SIG-M5 (cell line): ENCODE data around the gene PPDPF.

Experiments
- DNase-seq: peaks from one replicate; lab custom pipeline; 2025; lab: John Stamatoyannopoulos, UW

The PPDPF gene

DNA sequence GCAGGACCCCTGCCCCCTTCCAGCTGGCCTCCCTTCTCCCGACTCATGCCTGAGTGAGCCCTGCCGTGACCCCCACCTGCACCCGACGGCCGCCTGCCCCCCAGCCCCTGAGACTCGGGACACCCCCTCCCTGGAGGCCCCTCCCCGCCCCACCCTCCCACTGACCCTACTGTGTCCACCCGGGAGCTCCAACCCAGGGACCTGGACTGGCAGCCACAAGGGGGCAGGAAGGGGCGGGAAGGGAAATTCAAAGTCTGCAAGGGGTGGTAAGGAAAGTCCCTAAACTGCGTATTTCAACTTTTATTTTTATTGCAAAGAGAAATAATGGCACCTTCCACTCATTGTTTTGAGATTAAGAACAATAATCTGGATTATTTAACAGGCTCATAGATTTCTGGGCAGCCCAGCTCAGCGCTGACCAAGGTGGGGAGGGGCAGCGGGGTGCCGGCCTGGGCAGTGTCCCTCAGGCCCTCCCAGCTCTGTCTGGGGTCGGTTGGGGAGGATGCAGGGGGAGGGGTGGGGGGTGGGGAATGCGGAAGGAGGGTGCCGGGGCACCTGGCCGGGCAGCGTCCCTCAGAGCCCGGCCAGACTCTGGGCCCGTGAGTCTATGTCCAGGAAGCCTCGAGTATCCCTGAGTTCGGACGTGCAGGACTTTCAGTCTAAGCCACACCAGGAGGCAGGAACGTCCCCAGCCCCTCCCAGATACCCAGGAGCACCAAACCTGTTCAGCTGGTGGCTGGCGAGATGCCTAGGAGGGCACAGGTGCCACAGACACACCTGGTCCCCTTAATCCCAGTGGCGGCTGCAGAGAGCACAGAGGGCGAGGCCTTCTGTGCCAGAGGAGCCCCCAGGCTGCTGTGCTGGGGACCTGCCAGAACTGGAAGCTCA, 17.9 kb downstream of the PPDPF start:
- no peak for DNase-seq

DNA sequence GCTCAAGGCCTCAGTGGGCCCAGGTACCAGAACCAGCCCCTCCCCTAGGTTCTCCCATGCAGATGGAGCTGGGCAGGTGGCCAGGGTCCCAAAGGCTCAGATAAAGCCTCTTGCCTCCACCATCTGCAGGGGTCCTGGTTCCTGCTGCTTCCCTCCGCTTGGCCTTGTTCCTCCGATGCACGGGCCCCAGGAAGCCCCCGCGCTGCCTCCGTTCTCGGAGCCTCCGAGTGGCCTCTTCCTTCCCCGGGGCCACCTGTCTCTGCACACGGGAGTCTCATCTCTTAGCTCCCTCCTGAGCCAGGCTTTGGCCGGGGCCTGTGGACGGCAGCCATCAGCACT, 18.5 kb downstream of the PPDPF start:
- DNase-seq, result no peak

GRCh38 chr20:63539441-63540370, 19.1 kb downstream of the PPDPF start:
- no peak for DNase-seq

DNA sequence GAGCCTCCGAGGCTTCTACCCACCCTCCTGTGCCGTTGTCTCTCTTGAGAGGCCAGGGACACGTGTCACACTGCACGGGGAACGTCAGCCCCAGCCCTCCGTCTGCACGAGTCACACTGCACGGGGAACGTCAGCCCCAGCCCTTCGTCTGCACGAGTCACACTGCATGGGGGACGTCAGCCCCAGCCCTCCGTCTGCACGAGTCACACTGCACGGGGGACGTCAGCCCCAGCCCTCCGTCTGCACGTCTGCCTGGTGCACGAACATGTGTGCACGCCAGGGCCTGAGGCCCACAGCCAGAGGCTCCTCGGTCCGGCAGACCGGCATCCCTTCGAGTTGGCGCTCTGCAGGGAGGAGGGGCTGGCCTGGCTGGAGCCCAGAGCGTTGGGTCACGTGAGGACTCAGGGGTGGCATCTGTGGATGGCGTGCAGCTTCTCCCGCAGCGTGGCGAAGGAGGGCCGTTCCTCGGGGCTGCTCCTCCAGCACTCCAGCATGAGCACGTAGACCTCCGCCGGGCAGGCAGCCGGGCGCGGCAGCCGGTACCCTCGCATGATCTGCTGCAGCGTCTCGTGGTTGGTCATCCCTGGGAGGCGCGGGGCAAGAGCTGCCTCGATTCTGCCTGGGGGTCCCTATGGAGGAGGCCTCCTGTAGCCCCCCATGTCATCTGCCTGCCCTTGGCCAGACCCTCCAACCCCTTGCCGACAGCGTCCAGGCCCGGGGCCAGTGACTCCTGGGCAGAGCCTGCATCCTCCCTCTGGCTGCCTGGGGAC, 20.0 kb downstream of the PPDPF start:
- DNase-seq, result no peak

DNA sequence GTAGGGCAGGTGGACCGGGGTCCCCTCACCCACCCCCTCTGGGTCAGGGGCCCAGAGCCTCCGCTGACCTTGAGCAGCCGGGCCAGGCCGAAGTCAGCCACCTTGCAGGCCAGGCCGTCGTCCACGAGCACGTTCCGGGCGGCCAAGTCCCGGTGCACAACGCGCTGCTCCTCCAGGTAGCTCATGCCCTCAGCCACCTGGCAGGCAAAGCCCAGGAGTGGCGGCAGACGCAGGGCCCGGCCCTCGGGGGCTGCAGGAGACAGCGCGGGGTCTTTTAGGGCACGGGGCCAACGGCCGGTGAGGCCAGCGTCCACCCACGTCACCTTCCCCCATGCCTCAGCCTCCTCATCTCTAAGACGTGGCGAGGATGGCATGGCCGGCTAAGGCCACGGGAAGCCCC, 20.8 kb downstream of the PPDPF start:
- DNase-seq, result no peak

DNA sequence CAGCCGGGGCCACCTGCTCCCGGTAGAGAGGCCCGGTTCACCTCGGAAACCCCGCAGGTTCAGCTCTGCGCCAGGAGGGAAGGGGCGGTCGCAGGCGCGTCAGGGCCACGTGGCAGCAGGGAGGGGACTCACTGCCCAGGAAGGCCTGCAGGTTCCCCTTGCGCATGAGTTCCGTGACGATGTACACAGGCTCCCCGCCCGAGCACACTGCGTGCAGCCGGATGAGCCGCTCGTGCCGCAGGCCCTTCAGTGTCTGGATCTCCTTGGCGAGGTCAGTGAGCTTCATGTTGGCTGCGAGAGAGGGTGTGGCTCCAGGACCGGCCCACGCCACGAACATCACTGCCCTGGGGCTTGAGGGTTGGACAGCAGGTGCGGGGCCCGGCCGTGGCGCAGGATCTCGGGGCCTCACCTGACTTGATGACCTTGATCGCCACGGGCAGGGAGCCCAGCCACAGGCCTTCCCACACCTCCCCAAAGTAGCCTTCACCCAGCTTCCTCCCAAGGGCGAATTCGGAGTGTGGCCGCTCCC, 21.5 kb downstream of the PPDPF start:
- DNase-seq, result no peak

GRCh38 chr20:63542696-63543095, 22.1 kb downstream of the PPDPF start:
- DNase-seq, result no peak

DNA sequence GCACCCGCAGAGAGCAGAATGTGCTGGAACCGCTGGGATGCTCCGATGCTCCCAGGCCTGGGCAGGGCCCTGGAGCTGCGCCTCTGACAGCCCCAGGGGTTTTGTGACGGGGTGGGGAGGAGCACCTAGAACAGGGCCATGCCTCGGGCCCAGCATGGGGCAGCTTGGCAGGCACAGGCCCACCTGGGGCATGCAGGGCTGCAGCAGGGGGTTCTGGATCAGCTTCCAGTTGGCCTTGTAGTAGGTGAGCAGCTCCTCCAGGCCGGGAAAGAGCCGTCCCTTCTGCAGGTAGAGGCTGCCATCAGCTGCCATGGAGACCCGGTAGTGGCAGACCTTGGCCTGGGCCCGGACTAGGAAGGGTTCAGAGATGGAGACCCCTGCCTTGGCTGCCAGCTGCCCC, 22.6 kb downstream of the PPDPF start:
- DNase-seq, result no peak

DNA sequence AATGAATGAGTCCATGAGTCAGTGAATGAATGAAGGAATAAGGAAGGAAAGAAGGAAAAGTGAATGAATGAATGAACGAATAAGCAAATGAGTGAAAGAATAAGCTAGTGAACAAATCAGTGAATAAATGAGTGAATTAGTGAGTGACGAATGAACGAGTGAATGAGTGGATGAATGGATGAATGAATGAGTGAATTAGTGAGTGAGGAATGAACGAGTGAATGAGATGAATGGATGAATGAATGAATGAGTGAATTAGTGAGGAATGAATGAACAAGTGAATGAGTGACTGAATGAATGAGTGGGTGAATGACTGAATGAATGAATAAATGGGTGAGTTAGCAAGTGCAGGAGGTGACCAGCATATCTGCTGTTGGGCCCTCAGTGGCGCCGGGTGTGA, 23.2 kb downstream of the PPDPF start:
- DNase-seq, result no peak

GRCh38 chr20:63544241-63544957, 23.8 kb downstream of the PPDPF start:
- DNase-seq, result no peak

DNA sequence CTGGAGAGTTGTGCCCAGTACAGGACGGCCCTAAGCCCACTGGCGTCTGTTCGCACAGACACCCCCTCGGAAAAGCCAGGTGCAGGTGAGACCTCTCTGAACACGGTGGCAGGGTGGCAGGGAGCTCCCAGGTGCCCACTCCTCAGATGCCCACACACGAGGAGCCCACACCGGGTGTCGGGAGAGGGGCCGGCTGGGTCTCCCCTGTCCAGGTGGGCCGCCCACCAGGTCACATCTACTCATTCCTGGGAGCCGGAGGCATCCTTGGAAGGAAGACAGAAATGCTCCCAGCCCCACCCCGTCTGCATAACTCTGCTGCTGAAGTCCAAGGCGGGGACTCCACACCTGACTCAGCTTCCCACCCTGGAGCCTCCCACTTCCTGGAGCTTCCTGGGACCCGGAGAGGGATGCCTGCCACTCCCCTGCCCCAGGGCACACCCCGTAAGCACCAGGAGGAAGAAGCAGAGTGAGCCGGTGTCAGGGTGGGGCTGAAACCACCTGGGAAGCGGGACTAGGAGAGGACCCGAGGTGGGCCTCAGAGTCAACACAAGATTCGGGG, 24.5 kb downstream of the PPDPF start:
- no peak for DNase-seq

DNA sequence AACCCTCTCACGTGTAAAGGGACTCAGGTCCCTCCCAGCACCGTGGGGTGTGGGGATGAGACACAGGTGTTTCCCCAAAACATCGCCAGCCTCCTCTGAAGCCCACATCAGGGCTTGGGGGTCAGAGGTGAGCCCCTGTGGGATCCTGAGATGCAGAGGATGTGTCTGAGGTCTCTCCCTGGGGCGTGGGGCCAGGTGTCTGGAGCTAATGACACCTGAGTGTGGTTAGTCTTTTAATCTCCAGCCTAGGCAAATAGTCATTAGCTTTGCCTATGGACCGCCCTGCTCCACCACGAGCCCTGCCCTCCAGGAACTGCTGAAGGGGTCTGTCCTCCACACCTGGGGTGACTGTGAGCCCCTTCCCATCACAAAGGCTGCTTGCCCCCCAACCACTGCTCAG, 25.2 kb downstream of the PPDPF start:
- no peak for DNase-seq

DNA sequence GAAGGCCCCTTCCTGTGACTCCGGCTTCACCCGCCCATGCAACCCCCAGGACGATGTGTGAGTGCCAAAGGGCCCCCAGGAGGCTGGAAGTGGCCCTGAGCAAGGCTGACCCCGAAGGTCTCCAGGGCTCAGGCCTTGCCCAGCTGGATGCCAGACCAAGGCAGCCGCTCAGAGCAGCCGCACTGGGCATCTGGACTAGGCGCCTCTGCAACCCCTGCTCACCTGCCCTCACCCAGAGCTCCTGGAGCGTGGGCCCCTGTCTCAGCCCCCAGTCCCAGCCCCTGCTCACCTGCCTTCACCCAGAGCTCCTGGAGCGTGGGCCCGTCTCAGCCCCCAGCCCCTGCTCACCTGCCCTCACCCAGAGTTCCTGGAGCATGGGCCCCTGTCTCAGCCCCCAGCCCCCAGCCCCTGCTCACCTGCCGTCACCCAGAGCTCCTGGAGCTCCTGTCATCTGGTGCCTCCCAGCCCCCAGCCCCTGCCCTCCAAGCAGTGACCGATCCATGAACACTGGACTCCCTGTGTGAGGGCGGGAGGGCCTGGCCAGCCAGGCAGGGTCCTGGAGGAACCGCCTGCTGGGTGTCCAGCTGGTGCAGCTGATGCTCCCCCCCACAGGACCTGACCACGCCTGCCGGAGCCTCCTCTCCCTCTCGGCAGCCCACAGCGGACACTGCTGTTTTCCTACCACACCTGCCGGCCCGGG, 25.8 kb downstream of the PPDPF start:
- DNase-seq, result no peak

GRCh38 chr20:63546956-63547724, 26.6 kb downstream of the PPDPF start:
- no peak for DNase-seq

DNA sequence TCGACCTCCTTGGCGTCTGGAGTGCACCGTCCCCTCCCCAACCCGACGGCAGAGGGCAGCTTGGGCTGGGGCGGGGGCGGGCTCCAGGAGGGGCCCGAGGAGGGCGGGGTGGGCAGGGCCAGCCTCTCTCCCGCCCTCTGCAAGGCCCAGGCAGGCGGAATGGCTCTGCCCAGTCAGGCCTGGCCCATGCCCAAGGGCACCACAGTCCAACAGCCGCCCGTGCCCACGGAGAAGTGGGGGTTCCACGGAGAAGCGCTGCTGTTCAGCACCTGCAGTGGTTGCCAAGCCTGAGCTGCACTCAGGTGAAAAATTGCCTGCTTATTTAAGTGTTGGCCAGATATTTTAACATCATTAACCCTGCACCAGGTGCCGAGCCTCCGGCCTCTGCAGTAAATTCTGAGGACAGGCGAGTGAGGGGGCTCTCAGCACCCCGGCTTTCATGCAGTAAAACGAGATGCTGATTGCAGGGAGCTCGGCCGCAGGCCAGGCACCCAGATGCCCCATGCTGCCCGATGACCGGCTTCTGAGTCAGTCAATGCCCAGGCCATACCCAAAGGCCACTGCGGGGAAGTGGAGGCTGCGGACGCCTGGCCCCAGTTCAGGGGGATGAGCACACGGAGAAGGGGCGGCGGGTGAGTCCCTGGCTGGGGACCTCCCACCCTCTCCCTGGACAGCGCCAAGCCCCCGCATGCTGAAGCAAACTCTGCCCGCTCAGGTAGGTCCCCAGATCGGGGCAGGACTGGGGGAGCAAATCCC, 27.3 kb downstream of the PPDPF start, which contains the start of gene SRMS:
SRMS (minus strand) TSS at position 25 of the 756 bp plus-strand sequence. CDS start 286 bp downstream, outside the sequence.
- DNase-seq, result no peak

DNA sequence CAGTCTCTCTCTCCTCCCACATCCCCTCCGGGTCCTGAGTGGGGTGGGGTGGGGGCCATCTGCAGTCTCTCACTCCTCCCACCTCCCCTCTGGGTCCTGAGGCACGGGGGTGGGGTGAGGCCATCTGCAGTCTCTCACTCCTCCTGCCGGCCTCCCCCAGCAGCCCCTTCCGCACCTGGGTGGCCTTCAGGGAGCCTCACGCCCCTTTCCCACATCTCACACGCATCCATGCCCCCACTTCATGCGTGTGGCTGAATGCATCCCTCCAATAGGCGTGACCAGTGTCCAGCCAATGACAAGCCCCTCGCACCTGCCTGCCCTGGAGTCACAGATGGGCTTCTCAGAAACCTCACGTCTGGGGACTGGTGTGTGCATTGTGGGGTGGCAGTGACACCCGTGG, 28.0 kb downstream of the PPDPF start:
- no peak for DNase-seq

- no peak for DNase-seq
Observed at GRCh38 chr20:63549019-63549418, 28.5 kb downstream of the PPDPF start.

DNA sequence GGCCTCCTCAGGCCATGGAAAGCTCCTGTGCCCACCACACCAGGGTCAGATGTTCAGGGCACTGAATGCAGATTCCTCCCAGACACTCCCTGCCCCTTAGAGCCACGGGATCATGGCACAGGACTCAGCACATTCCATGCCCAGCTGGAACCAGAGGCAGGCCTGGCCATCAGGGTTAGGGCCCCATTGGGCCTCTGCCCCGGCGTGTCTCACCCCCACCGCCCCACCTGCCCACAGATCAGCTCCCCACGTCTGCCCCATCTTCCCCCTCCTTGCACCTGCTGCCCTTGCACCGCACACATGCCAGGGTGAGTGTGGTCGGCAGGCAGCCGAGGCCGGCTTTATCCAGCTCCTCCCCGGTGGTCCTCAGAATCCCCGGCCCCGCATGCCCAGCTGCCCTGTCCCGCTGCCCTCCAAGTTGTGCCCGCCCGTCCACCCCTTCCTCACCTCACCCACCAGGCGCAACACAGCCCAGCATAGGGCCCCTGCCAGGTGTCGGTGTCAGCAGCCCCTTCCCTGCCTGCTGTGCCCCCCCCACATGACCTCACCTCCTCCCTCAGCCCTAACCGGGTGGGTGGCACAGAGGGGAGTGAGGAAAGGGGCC, 29.2 kb downstream of the PPDPF start:
- no peak for DNase-seq
